ENCODE measurements around the gene RMDN2. TPM values are rescaled to one million over a fixed set of nuclear protein-coding genes. Genes with fewer than 3 reads are reported as not detected.

Gene RMDN2
- polyA plus RNA-seq, 1 experiment: 5.7 TPM

DNA sequence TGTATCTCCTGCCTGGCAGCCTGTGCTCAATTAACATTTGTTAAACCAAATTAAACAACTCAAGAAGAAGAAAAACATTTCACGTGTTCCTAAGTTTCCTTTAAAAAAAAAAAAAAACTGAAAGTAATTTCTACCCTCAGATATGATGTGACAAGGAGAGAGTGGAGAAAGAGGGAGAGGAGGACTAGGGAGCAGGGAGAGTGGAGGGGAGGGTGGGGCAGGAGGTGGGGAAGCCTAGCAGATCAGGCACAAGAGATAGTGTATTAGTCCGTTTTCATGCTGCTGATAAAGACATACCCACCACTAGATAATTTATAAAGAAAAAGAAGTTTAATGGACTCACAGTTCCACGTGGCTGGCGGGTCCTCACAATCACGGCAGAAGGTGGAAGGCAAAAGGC is 104.4 kb downstream of the RMDN2 start:
- H3K4me3 ChIP-seq (ENCODE audit: low read depth, low read length): no peak overlapping the region
- no peaks in the 10 kb centered on the region for H3K9me3 ChIP-seq (ENCODE audit: control insufficient read depth, insufficient read depth, low read length)
- no peak for DNase-seq (ENCODE audit: low read depth, low spot score)
- H3K27ac ChIP-seq (ENCODE audit: low read depth, low read length): no peak overlapping the region
- ChIA-PET CTCF (no interaction called here), POLR2A (no interaction called here)
- TF ChIP-seq, protein P1, sequence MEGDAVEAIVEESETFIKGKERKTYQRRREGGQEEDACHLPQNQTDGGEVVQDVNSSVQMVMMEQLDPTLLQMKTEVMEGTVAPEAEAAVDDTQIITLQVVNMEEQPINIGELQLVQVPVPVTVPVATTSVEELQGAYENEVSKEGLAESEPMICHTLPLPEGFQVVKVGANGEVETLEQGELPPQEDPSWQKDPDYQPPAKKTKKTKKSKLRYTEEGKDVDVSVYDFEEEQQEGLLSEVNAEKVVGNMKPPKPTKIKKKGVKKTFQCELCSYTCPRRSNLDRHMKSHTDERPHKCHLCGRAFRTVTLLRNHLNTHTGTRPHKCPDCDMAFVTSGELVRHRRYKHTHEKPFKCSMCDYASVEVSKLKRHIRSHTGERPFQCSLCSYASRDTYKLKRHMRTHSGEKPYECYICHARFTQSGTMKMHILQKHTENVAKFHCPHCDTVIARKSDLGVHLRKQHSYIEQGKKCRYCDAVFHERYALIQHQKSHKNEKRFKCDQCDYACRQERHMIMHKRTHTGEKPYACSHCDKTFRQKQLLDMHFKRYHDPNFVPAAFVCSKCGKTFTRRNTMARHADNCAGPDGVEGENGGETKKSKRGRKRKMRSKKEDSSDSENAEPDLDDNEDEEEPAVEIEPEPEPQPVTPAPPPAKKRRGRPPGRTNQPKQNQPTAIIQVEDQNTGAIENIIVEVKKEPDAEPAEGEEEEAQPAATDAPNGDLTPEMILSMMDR (IDR thresholded peaks at IDR 0.05; ENCODE audit: low read depth, low read length): no peak
- H3K27me3 ChIP-seq (ENCODE audit: control insufficient read depth, insufficient read depth, low read length): peaks cover 6% of the 10 kb centered on the region

DNA sequence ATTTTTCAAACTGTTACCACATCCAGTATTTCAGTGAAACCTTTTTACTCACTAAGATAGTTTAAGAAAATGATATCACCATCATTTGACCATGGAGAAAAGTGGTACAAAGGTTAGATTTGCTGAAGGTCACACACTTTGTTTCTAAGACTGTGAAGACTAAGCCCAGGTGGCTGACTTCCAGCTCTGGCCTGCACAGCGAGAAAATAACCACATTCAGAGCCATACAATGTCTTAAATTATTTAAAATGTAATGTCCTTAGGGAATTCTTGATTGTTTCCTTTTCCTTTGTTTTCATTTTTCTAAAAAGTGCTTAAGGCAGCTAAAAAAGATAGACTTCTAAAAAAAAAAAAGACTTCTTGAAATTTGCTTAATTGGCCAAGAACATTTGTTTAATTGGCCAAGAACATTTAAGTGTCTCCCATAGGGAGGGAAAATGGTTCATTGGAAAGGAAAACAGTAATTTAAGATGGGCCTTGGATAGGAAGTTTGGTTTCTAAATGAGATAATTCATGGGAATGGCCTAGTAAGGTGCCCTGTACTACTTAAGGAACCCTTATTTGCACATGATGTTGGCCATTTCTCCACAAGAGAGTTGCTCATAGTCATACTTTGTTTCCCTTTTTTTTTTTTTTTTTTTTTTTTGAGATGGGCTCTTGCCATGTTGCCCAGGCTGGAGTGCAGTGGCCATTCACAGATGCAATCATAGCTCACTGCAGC is 105.7 kb downstream of the RMDN2 start:
- ChIA-PET POLR2A (no interaction called here), CTCF (interaction anchor here (0.7 kb wide), 1 partner anchor 56 kb away, joined by 3 read pairs; no protein-coding TSS in a partner anchor)
- TF ChIP-seq, protein P1 (IDR thresholded peaks at IDR 0.05; ENCODE audit: low read depth, low read length): no peak
- no peaks in the 10 kb centered on the region for H3K9me3 ChIP-seq (ENCODE audit: control insufficient read depth, insufficient read depth, low read length)
- no peak overlapping the region for H3K27ac ChIP-seq (ENCODE audit: low read depth, low read length)
- H3K4me3 ChIP-seq (ENCODE audit: low read depth, low read length): no peak overlapping the region
- no peak for DNase-seq (ENCODE audit: low read depth, low spot score)
- peaks cover 6% of the 10 kb centered on the region for H3K27me3 ChIP-seq (ENCODE audit: control insufficient read depth, insufficient read depth, low read length)

DNA sequence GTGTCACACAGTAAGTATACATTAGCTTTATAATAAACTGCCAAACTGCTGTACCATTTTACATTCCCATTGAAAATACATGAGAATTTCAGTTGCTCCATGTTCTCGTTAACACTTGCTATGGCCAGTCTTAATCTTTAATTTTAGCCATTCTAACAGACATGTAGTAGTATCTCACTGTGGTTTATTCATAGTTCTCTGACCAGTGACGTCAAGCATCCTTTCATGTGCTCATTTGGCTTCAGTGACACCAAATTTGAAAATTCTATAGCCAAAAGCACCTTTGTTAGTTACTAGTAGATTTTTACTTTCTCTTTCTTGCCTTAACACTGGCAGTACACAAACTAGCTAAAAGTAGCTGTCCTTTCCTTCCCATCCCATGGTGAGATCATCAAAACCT is 107.9 kb downstream of the RMDN2 start:
- Histone ChIP-seq H3K4me3 (ENCODE audit: low read depth, low read length) (no peak overlapping the region), H3K27ac (ENCODE audit: low read depth, low read length) (no peak overlapping the region), H3K9me3 (ENCODE audit: control insufficient read depth, insufficient read depth, low read length) (no peaks in the 10 kb centered on the region), H3K27me3 (ENCODE audit: control insufficient read depth, insufficient read depth, low read length) (peaks cover 9% of the 10 kb centered on the region)
- POLR2A ChIA-PET: no interaction called here
- DNase-seq (ENCODE audit: low read depth, low spot score): no peak
- CTCF ChIA-PET: no interaction called here
- TF ChIP-seq, protein P1 (IDR thresholded peaks at IDR 0.05; ENCODE audit: low read depth, low read length): no peak

DNA sequence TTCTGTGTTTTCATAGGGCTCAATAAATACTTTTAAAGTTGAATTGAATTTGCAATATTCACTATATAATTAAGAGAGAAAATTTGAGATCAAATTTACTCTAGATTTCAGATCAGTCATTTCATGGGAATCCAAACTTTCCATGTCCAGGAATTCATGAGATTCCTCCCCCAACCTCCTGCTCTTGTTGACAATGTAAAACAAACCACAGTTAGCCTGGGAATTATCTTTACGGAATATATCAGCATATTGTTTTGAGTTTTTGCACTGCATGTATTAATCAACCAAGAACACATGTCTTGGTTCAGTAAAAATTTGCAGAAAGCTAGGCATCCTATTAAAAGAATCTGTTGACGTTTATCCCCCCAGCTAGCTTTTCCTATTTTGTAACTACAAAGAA is 108.6 kb downstream of the RMDN2 start:
- ChIA-PET CTCF (no interaction called here), POLR2A (no interaction called here)
- no peak for DNase-seq (ENCODE audit: low read depth, low spot score)
- Histone ChIP-seq H3K4me3 (ENCODE audit: low read depth, low read length) (no peak overlapping the region), H3K9me3 (ENCODE audit: control insufficient read depth, insufficient read depth, low read length) (no peaks in the 10 kb centered on the region; the same call in 1 of the 2 replicates), H3K27me3 (ENCODE audit: control insufficient read depth, insufficient read depth, low read length) (peaks cover 11% of the 10 kb centered on the region), H3K27ac (ENCODE audit: low read depth, low read length) (no peak overlapping the region)
- TF ChIP-seq, protein P1 (IDR thresholded peaks at IDR 0.05; ENCODE audit: low read depth, low read length): no peak

DNA sequence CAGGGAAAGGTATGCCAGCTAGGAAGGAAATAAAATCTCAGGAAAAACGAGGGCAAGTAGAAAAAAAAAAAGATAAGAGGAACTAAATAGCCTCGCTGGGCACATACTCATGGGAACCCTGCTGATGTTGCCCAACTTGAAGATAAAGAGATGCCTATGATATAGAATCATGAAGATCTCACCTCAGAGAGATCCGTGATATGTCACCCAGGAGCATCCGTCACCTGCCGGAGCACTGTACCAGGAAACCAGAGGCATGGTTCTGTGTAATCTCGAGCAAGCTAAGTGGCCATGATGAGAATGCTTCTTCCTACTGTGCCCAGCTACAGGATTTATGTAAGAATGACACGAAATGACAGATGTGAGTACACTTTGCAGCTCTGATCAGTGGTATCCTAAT is 110.9 kb downstream of the RMDN2 start:
- Histone ChIP-seq H3K27ac (ENCODE audit: low read depth, low read length) (no peak overlapping the region), H3K27me3 (ENCODE audit: control insufficient read depth, insufficient read depth, low read length) (peaks cover 15% of the 10 kb centered on the region), H3K4me3 (ENCODE audit: low read depth, low read length) (no peak overlapping the region), H3K9me3 (ENCODE audit: control insufficient read depth, insufficient read depth, low read length) (no peaks in the 10 kb centered on the region; the same call in 1 of the 2 replicates)
- DNase-seq (ENCODE audit: low read depth, low spot score): no peak
- POLR2A ChIA-PET: no interaction called here
- TF ChIP-seq, protein P1 (IDR thresholded peaks at IDR 0.05; ENCODE audit: low read depth, low read length): no peak
- CTCF ChIA-PET: no interaction called here

Measured in AG04450 (cell line).